HepG2 (cell line): ENCODE data around the gene TKFC. TPM values are rescaled to one million over a fixed set of nuclear protein-coding genes. Genes with fewer than 3 reads are reported as not detected.

ENCODE experiments used
- ATAC-seq: fragments of 200-7000 bp; cut with Tn5 transposase; 3 replicates; pipeline ENCODE4 v1.9.1; 2020; ENCODE audit warnings: mild to moderate bottlenecking, moderate library complexity
- BruUV-seq: library from RNA; stranded (reverse); fragments of 400-500 nt; replicated peaks from 2 replicates; lab custom pipeline; 2021; lab: Mats Ljungman, UMichigan
- CTCF ChIA-PET: fragments of 300-600 bp; formaldehyde crosslinking; extraction: SDS; loops from one replicate; lab custom pipeline; 2021; ENCODE audit warnings: low total read pairs, inconsistent platforms, low intra/inter-chr PET ratio; lab: Yijun Ruan, JAX
- POLR2A ChIA-PET: fragments of 350-600 bp; sonication (Branson Sonifier 250); formaldehyde crosslinking; loops from one replicate; lab custom pipeline; 2020; ENCODE audit warnings: antibody characterized with exemption, inconsistent platforms; lab: Yijun Ruan, JAX
- DNase-seq: peaks from one replicate; pipeline ENCODE4 v3.0.0-alpha.2; 2015; ENCODE audit warnings: low spot score
- FAIRE-seq: peaks from 3 replicates; lab custom pipeline; 2011; peaks lifted over from hg19 to GRCh38; lab: Jason Lieb, UNC
- H2AFZ ChIP-seq: one replicate; pipeline ENCODE4 v1.6.1; 2011; ENCODE audit warnings: low read length, inconsistent platforms
- H3K27ac ChIP-seq: fragments of 300-600 bp; 3 replicates; pipeline ENCODE4 v1.8.0; 2011; ENCODE audit warnings: mixed run types, mild to moderate bottlenecking, mixed read lengths, low read length, inconsistent platforms; ENCODE audit not compliant: insufficient read depth; ENCODE audit errors: extremely low read length
- H3K27me3 ChIP-seq, 2 experiments: fragments of 200-600 bp in 1 of 2; 2 replicates in 1 of 2; 3 replicates in 1 of 2; pipeline versions ENCODE4 v1.6.0 to v1.8.0; 2011; ENCODE audit warnings: low read length in 2 of 2, mild to moderate bottlenecking in 2 of 2, moderate library complexity in 2 of 2, inconsistent platforms in 1 of 2; ENCODE audit not compliant: insufficient read depth in 2 of 2, control insufficient read depth in 1 of 2
- H3K36me3 ChIP-seq, 2 experiments: fragments of 200-600 bp in 1 of 2; replicated peaks in 1 of 2; 2 replicates in 1 of 2; 3 replicates in 1 of 2; pipeline versions ENCODE4 v1.5.1 to v1.8.0; 2011; ENCODE audit warnings: low read length in 2 of 2, inconsistent platforms in 1 of 2; ENCODE audit not compliant: insufficient read depth in 2 of 2, control insufficient read depth in 1 of 2
- H3K4me1 ChIP-seq: 2 replicates; pipeline ENCODE4 v1.5.1; 2012; ENCODE audit warnings: low read length, inconsistent platforms; ENCODE audit not compliant: insufficient read depth
- H3K4me2 ChIP-seq: 2 replicates; pipeline ENCODE4 v1.6.0; 2011; ENCODE audit warnings: low read depth, low read length, inconsistent platforms
- H3K4me3 ChIP-seq, 3 experiments: fragments of 200-600 bp in 1 of 3; sonication (generic), shearing (Covaris generic) in 1 of 3; replicated peaks in 1 of 3; 2 replicates each; pipeline ENCODE4 v1.5.1; 2011 to 2016; ENCODE audit warnings: low read length in 3 of 3, inconsistent platforms in 2 of 3, low read depth in 2 of 3, mild to moderate bottlenecking in 2 of 3, control low read depth in 1 of 3, mixed read lengths in 1 of 3; ENCODE audit not compliant: insufficient read depth in 1 of 3
- H3K79me2 ChIP-seq: one replicate; pipeline ENCODE4 v1.6.1; 2011; ENCODE audit warnings: low read length, inconsistent platforms; ENCODE audit not compliant: insufficient read depth
- H3K9ac ChIP-seq: 2 replicates; pipeline ENCODE4 v1.6.0; 2011; ENCODE audit warnings: mild to moderate bottlenecking, low read depth, low read length, inconsistent platforms; ENCODE audit not compliant: insufficient read depth
- H3K9me3 ChIP-seq: 2 replicates; pipeline ENCODE4 v1.5.1; 2012; ENCODE audit warnings: mild to moderate bottlenecking, low read length
- H4K20me1 ChIP-seq: 2 replicates; pipeline ENCODE4 v1.6.0; 2011; ENCODE audit warnings: inconsistent platforms, mild to moderate bottlenecking, low read length, moderate library complexity; ENCODE audit not compliant: insufficient read depth
- FUBP1 ChIP-seq: sonication (generic); formaldehyde crosslinking; IDR thresholded peaks from 2 replicates; pipeline ENCODE4 v1.5.1; 2020; ENCODE audit warnings: missing genetic modification reagents, mild to moderate bottlenecking, borderline replicate concordance
- LBX2 ChIP-seq: sonication (generic); formaldehyde crosslinking; IDR thresholded peaks from 2 replicates; pipeline ENCODE4 v1.5.0; 2020; ENCODE audit warnings: missing genetic modification reagents, mild to moderate bottlenecking, borderline replicate concordance
- POLR2A ChIP-seq, 2 experiments: IDR thresholded peaks; 2 replicates each; pipeline ENCODE4 v1.6.1; 2011; ENCODE audit warnings: low read depth in 2 of 2, low read length in 2 of 2, mild to moderate bottlenecking in 1 of 2, moderate library complexity in 1 of 2; ENCODE audit not compliant: insufficient read depth in 1 of 2
- ZC3H13 ChIP-seq: sonication (generic); formaldehyde crosslinking; IDR thresholded peaks from 2 replicates; pipeline ENCODE4 v1.8.1; 2023; ENCODE audit warnings: mild to moderate bottlenecking, missing genetic modification reagents, moderate library complexity
- WGBS: methylation state at CpG from one replicate; pipeline ENCODE4 v1.1.6; 2017; ENCODE audit warnings: low lambda C conversion rate; 5-methylcytosine and 5-hydroxymethylcytosine counted together
- in situ Hi-C: cut with HindIII; loops from 2 replicates; pipeline ENCODE4 v1.10.0; 2017; ENCODE audit warnings: low pct_unique_long_range_greater_than_20kb; ENCODE audit not compliant: extremely low pct_ligation_motif_present
- intact Hi-C: fragments of 100-400 bp; cut with micrococcal nuclease; formaldehyde crosslinking; loops from one replicate; pipeline ENCODE4 v1.10.0; 2022; ENCODE audit not compliant: unreplicated experiment
- polyA plus RNA-seq, 8 experiments: library from polyadenylated mRNA; depleted of rRNA in 3 of 8; stranded (reverse) in 7 of 8; unstranded in 1 of 8; fragments of >200 nt; fragmentation: Illumina TruSeq in 4 of 8; extraction: Trizol in 4 of 8; gene quantifications; 2 replicates each; pipeline versions ENCODE4 v1.2.1 to v1.2.3, GENCODE V29; 2011 to 2016; ENCODE audit warnings: low read depth in 4 of 8, missing spikeins in 1 of 8, mixed read lengths in 1 of 8; ENCODE audit not compliant: insufficient read depth in 1 of 8
- total RNA-seq, 5 experiments: library from RNA; depleted of rRNA; stranded (reverse); fragments of >200 nt; fragmentation: Illumina TruSeq; extraction: Trizol; gene quantifications; 2 replicates each; pipeline ENCODE4 v1.2.3, GENCODE V29; 2016; ENCODE audit warnings: low read depth in 1 of 5
- TF ChIP-seq, protein P1 (sequence below): sonication (generic); formaldehyde crosslinking; IDR thresholded peaks from 2 replicates; pipeline ENCODE4 v1.9.0; 2021; ENCODE audit warnings: missing genetic modification reagents, borderline replicate concordance

Gene TKFC
- total and polyA plus RNA-seq, 2 of the 13 experiments (the other 11 are each of a cell fraction or from before 2014, with no cell fraction given), result 147 to 197 TPM

GRCh38 chr11:61349916-61350315, 16.9 kb downstream of the TKFC start (continued):
- TF ChIP-seq, protein P1, sequence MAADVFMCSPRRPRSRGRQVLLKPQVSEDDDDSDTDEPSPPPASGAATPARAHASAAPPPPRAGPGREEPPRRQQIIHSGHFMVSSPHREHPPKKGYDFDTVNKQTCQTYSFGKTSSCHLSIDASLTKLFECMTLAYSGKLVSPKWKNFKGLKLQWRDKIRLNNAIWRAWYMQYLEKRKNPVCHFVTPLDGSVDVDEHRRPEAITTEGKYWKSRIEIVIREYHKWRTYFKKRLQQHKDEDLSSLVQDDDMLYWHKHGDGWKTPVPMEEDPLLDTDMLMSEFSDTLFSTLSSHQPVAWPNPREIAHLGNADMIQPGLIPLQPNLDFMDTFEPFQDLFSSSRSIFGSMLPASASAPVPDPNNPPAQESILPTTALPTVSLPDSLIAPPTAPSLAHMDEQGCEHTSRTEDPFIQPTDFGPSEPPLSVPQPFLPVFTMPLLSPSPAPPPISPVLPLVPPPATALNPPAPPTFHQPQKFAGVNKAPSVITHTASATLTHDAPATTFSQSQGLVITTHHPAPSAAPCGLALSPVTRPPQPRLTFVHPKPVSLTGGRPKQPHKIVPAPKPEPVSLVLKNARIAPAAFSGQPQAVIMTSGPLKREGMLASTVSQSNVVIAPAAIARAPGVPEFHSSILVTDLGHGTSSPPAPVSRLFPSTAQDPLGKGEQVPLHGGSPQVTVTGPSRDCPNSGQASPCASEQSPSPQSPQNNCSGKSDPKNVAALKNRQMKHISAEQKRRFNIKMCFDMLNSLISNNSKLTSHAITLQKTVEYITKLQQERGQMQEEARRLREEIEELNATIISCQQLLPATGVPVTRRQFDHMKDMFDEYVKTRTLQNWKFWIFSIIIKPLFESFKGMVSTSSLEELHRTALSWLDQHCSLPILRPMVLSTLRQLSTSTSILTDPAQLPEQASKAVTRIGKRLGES (CRISPR knock-in tag), result no peak
- peak; percentile 70; the same call in 1 of the 2 replicates for TF ChIP-seq ZC3H13 (CRISPR knock-in tag)
- TF ChIP-seq FUBP1 (CRISPR knock-in tag), result no peak

DNA sequence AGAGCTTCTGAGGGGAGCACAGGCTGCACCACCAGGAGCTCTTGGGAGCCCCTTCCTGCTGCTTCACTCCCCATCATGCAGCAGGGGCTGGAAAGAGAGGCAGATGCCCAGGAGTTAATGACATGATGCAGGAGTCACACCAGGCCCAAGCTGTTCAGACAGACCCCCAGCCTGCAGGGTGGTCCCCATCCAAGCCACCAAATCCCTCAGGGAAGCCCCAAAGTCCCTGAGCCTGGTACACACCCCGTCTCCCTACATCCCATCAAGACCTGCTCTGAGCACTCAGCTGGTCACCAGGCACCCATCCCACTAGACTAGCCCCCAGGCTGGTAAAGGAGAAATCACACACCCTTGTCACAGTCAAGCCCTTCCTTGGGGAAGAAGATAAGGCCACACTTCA, 17.3 kb downstream of the TKFC start:
- ATAC-seq, result no peak; the same call in 2 of the 3 replicates

More for the DNA sequence above, 17.3 kb downstream of the TKFC start:
- TF ChIP-seq LBX2 (CRISPR knock-in tag) (no peak), POLR2A (IDR thresholded peaks at IDR 0.05; ENCODE audit: insufficient read depth in 1 of 2, low read depth in 2 of 2, low read length in 2 of 2) (peak in 1 of 2 experiments; percentile 43; a peak in 1 of 4 replicates)
- TF ChIP-seq, all 625 proteins: peak for 1
- Histone ChIP-seq H3K4me3 (no peak overlapping the region), H3K36me3 (peaks cover 19 to 22% of the 10 kb centered on the region in 2 experiments), H3K9ac (no peak overlapping the region), H3K27ac (no peak overlapping the region), H3K79me2 (no peaks in the 10 kb centered on the region), H3K4me2 (no peak overlapping the region), H4K20me1 (peaks cover 3% of the 10 kb centered on the region; the same call in 1 of the 2 replicates), H3K4me1 (no peaks in the 10 kb centered on the region), H3K9me3 (no peaks in the 10 kb centered on the region), H2AFZ (no peak overlapping the region), H3K27me3 (no peaks in the 10 kb centered on the region)
- ChIA-PET POLR2A (interaction anchor here (3.0 kb wide), 1 partner anchor 12 kb away, joined by 26 read pairs; the partner anchor contains the start of genes CYB561A3 and TMEM138), CTCF (no interaction called here)
- intact Hi-C loops (no loop called here), in situ Hi-C loops (no loop called here)
- BruUV-seq, result no TSS peak
- FAIRE-seq (no peak), DNase-seq (no peak)
- WGBS, result no CpG with 5 or more reads among the region's 1 CpG
